CD1c-positive myeloid dendritic cell (primary cell): ENCODE measurements around the gene FBXL16.

Experiments used
- DNase-seq: peaks from one replicate; pipeline ENCODE4 v3.0.0-alpha.2; 2016; ENCODE audit errors: extremely low spot score

Gene FBXL16

DNA sequence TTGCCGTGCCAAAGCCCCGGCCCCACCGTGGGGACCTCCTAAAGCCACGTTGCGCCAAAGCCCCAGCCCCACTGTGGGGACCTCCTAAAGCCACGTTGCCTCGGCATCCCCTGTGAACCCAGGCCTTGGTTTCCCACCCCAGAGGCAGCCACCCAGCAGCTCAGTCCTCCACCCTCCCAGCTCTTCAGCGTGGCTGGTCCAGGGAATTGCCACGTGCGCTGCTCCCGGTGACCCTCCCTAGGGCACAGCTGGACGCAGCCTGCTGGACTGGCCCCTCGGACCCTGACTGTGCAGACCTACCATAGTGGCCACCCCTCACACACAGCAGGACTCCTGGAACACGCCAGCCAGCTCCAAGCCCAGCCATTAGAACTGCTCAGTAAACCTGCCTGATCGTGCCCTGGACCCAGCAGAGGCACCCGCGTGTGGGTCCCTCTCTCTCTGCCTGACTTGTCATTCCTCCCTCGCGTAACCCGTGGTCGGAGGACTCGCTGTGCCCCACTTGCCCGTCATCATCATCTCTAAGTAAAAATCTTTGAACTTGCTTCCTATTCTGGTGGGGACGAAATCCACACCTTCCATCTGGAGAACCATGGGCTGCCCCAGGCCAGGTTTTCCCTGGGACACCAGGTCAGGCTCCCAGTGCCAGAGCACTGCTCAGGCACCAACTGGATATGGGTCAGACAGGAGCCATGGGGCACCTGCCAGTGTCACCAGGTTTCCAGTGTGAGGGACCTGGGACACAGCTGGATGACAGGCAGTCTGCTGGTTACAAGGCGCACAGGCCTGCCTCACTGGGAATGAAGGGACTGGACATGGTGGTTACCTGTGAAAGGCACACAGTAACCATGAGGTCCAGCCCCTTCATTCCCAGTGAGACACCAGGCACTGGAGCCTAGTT, 29.6 kb upstream of the FBXL16 start:
- DNase-seq, result no peak

DNA sequence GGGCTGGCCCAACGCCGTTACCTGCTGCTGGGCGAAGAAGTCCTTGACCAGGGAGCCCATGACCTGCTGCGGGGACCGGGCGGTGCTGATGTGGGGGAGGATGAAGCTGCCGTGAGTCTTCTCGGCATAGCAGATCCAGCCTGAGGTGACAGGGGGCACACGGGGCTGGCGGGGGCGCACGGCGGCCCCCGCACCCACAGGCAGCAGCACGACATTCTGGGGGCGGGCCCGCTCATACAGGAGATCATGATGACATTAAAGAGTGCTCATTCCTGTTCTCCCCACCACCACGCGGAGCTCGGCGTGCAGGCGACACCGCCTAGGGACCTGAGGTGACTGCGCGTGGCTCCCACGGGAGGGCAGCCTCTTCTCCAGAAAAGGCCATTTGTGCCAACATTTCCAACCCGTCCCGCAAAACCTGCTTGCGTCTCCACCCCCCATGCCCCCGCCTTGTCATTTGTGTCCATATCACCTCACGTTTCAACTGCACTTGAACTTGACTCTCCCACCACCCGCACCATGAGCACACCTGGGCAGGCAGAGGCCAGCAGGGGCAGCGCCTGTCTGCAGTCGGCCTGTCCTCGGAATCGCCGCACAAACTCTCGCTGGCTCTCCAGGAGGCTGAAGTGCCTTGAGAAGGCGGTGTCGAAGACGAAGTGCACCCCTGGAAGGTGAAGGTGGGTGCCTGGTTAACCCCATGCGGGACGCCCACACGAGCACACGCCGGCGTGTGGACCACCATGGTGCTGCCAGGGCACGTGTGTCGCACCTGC, 28.8 kb upstream of the FBXL16 start:
- no peak for DNase-seq

DNA sequence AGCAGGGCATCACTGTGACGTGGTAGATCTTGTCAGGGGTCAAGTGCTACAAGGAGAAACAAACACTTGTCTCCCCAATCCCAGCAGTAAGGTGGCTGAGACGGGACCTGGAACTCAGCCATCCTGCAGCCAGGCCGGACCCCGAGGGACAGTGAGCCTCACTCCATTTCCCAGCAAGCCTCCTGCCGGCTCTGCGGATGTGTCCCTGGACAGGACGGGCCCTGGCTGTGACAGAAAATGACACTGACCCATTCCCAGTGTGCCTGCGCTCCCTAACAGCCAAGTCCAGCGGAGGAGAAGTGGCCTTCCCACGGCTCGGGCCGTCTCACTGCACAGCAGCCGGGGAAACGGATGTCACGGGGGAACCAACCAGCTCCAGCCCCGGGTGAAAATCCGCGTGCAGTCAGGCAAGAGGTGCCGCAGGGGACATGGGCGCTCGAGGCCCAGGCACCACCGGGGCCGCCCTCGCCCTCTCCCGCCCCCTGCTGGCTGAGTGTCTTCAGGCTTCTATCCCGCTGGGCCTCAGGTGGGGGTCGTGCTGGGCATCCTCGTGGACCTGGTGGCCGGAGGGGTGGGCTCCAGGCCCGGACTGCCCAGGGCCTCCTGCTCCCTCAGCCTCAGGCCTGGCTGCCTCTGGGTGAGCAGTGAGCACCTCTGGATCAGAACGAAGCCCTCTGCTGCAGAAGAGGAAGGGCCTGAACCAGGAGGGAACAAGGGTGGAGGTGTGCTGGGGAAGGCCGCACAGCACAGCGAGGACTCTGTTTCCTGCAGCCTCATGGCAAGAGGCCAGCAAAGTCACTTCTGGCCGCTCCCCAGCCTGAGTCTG, 28.0 kb upstream of the FBXL16 start:
- no peak for DNase-seq

DNA sequence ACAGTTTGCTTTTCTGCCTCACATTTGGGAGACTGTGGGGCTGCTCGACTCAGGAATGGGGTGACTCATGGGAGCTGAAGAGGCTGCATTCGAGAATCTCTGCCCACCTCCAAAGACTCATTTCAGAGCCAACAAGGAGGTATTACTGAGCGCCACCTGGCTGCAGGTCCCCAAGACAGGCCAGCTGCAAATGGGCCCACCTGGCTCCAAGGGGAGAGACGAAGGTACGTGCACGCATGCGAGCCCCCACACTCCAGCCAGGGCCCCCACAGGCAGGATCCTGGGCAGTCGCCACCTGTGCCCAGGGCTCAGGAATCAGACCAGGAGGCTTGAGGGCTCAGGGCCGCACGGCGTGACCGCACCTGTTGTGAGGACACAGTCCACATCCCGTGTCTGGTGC, 27.3 kb upstream of the FBXL16 start:
- DNase-seq, result no peak

- no peak for DNase-seq
Measured at GRCh38 chr16:732332-732731, 26.7 kb upstream of the FBXL16 start.

GRCh38 chr16:730666-731509, 25.3 kb upstream of the FBXL16 start:
- DNase-seq, result no peak

DNA sequence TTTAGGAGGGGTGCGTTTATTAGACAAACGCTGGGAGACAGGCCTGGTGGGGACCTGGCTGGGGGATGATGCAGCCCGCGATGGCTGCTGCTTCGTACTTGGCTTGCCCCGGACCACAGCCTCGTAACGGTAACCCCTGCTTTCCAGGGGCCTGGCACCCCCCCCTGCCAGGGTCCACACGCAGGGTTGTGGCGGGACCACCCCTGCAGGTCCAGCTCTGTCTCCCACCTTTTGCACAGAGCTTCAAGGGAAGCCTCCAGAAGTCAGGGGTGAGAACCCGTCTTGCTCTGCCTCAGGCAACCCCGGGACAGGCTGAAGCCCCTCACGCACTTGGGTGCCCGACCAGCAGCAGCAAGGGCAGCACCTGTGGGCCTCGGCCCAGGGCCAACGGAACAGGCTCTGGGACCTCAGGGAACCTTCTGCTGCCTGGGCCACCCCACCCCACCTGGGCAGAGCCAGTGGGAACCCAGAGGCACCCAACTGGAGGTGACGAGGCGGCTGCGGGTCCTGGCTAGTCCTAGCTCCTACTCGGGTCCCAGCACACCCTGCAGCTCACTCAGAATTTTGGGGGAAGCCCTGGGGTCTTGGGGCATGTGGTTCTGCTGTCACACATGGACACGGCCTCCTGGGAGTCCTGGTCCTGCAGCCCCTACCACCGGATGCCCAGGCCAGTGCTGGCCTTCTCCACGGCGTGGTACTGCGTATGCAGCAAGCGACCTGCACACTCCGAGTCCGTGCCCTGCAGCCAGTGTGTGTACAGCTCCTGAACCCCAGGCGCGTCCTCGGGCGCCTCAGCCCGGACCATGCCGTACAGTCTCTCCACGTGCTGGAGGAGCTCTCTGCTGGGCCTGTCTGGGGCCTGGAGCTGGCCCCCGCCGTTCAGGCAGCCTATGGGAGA, 24.4 kb upstream of the FBXL16 start:
- no peak for DNase-seq

- no peak for DNase-seq
Measured at GRCh38 chr16:728890-729744, 23.5 kb upstream of the FBXL16 start.

DNA sequence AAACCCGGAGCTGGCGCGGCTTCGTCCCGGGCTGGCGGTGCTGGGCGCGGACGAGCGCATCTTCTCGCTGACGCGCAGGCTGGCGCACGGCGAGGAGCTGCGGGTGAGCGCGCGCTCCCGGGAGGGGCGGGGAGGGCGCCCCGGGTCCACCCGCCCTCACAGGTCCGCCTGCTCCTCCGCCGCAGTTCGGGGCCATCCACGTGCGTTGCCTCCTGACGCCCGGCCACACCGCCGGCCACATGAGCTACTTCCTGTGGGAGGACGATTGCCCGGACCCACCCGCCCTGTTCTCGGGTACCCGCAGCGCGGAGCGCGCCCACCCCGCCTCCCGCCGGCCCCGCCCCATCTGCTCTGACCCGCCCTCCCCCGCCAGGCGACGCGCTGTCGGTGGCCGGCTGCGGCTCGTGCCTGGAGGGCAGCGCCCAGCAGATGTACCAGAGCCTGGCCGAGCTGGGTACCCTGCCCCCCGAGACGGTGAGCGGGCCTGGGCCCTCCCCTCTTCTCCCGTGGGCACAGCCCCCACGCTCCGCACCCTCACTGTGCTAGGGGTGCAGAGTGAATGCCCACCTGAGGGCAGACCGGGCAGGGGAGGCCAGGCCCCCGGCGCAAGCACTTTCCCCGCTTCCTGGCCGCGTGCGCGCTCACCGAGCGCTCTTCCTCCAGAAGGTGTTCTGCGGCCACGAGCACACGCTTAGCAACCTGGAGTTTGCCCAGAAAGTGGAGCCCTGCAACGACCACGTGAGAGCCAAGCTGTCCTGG, 22.7 kb upstream of the FBXL16 start:
- peak; percentile 80 for DNase-seq

DNA sequence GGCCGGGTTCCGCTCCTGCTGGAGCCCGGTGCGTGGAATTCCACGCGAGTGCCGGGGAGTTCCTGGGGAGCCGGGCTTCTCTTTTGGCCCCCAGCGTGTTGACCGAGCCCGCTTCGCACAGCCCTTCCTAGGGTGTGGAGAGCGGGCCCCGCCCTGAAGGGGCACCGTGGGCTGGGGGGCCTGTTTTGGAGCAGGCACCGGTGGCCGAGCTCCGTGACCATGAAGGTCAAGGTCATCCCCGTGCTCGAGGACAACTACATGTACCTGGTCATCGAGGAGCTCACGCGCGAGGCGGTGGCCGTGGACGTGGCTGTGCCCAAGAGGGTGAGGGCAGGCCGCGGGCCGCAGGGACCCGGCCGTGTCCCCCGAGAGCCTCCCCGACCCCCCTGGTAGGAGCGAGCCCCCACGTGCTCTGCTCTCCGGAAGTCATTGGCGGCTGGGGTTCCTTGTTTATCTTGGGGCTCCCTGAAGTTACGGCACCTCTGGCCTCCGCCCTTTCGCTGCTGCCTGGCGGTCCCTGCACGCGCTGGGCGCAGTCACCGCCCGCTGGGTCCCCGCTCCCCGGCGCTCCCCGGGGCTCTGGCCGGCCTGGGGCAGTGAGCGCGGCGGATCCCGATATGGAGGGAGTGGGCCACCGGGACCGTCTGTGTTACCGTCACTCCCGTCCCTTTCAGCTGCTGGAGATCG, 21.8 kb upstream of the FBXL16 start:
- peak; percentile 58 for DNase-seq

DNA sequence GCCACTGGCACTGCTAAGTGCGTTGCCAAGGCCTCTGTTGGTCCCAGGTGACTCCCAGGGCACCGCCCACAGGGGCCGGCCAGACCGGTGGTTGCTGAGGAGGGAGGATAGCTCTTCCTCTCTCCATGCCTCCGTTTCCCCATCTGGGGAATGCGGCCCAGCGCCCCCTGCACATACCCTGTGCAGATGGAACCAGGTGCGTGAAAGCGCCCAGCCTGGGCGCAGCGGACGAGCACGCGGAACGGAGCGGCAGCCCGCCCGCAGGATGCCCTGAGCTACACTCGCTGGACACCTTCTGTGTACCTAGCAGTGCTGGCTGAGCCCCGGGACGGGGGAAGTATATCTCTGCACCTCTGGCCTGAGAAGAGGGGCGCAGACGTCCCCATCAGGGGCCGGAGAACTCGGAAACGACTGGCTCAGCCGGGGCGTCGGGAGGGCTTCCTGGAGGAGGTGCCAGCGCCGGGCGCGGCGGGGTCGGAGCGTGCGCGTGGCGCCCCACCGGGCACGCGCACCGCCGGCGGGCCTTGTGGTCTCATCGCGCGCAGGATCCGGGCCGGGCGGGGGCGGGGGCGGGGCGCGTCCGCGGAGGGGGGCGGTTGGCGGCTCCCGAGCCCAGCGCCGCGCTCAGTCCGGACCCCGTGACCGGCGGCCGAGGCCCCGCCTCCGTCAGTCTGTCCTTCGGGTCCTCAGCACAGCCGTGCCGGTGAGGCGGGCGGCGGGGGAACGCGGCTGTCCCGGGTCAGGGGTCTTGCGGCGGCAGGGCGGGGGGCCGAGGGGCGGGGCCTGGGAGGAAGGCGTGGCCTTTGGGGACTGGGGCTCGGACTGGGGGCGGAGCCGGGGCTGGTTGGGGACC, 21.1 kb upstream of the FBXL16 start, which contains the start of the genes CCDC78 and HAGHL:
CCDC78 (minus strand) TSS at position 6 of the 853 bp plus-strand sequence. CDS start 76 bp downstream, outside the sequence.
HAGHL (plus strand) TSS at position 669 of the 853 bp plus-strand sequence. CDS start 404 bp downstream, outside the sequence.
- peak; percentile 62 for DNase-seq

GRCh38 chr16:726188-726437, 20.5 kb upstream of the FBXL16 start:
- DNase-seq, result no peak

GRCh38 chr16:725463-726187, 20.0 kb upstream of the FBXL16 start:
- DNase-seq, result no peak

DNA sequence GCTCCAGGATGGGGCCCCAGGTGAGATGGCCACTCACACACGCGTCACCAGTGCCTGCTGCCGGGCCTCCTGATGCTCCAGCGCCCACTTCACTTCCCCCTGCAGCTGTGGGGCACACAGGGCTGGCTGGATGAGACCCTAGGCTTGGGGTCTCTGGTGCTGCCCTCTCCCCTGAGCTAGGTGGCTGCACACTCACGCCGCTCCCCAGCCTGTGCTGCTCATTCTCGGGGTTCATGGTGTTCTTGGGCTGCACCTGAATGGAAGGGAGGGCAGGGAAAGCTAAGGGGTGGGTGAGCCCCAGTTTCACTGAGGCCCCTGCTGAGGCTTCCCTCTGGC, 19.4 kb upstream of the FBXL16 start:
- DNase-seq, result no peak

DNA sequence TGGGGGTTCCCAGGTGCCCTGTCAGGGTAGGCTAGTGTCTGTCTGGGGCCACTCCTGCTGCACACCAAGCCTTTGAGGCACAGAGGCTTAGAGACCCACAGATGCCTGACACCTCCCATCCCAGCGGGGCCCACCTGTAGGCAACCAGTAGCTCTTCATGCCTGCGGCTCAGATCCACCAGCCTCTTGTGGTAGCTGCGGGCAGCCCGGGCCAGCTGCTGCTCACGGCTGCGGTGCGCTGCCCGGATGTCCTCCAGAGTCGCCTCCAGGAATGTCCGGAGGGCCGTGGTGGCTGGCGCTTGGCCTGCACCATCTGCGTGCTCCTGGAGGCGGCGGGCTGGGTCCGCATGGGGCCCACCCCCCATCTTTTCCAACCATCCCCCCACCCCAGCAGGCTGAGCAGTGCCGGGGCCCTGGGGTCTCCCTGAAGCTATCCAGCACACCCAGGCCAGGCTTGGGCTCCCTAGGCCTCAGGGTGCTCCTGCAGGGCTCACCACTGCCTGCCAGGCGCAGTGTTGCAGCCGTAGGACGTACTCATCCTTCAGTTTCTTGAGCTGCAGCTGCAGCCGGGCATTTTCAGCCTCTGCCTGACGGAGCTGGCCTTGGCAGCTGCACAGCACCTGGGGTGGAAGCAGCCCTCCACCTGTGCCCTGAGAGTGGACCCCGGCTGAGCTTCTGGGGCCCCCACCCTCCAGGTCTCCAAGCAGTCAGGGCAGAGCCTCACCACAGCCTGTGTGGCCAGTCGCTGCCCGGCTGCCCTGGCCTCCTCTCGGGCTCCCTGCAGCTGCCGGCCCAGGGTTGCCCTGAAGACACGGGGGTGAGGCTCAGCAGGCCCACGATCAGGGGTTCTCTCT, 18.8 kb upstream of the FBXL16 start:
- DNase-seq, result no peak
